Measurements from ENCODE around the gene NDUFB11. TPM values are rescaled to one million over a fixed set of nuclear protein-coding genes. Genes with fewer than 3 reads are reported as not detected.

The NDUFB11 gene
- total RNA-seq, 2 experiments from 2014 or later = 82.9 to 89.8 TPM

DNA sequence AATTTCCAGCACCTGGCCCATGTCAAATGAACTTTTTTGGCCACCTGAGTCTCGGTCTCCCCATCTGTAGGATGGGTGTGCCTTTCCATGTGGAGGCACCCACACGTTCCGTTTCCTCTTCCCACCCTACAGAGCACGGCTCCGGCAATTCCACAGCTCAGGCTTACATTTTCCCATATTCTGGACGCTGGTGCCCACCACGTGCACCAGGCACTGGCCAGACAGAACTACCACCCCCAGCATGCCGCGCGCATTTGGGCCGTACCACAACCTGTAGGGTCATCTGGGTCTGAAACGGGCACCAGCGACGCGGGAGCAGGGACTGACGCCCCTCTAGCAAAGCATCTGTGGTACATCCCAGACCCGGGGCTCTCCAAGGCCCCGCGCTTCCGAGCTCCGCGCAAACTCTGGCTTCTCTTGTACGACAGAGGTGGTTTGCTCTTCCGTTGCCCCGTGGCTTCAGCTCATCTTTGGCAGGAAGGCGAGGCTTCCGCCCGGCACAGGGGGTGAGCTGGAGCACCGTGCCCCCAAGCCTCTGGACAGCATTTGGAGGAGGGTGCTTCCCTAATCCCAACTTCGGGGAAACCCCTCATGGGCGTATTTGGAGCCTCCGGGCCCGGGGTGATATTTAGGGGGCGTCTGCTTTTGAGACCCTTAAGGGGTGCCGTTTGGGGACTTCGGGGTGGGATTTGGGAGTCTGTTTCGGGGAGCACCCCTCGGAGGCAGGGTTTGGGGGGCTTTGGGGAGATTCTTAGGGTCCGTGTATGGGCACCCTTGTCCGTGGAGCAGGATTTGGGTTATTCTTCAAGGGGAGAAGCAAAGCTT is 46.2 kb upstream of the NDUFB11 start:
- Mint-ChIP-seq H3K27me3 (no peaks in the 10 kb centered on the region), H3K4me3 (peak overlapping the region; percentile 91), H3K4me1 (ENCODE audit: low read depth) (peaks cover 34% of the 10 kb centered on the region), H3K36me3 (ENCODE audit: low read depth) (peaks cover 27% of the 10 kb centered on the region), H3K9me3 (no peaks in the 10 kb centered on the region), H3K27ac (peak overlapping the region; percentile 95)
- ChIA-PET CTCF (interaction anchor here (0.9 to 1.6 kb wide), 3 partner anchors 46 to 194 kb away, joined by 3 to 6 read pairs (median 5); partner anchors contain the start of gene RBM10), POLR2A (interaction anchor here (0.7 to 2.4 kb wide), 11 partner anchors 9 to 333 kb away, joined by 3 to 10 read pairs (median 4); partner anchors contain the start of genes NDUFB11 and USP11)
- DNase-seq = peak; percentile 91
- ATAC-seq = peak; percentile 83
- intact Hi-C loops (cut with micrococcal nuclease) = loop anchor here (5.0 kb wide), 1 partner anchor 332 kb away; no protein-coding TSS in a partner anchor
- TF ChIP-seq, protein P1, sequence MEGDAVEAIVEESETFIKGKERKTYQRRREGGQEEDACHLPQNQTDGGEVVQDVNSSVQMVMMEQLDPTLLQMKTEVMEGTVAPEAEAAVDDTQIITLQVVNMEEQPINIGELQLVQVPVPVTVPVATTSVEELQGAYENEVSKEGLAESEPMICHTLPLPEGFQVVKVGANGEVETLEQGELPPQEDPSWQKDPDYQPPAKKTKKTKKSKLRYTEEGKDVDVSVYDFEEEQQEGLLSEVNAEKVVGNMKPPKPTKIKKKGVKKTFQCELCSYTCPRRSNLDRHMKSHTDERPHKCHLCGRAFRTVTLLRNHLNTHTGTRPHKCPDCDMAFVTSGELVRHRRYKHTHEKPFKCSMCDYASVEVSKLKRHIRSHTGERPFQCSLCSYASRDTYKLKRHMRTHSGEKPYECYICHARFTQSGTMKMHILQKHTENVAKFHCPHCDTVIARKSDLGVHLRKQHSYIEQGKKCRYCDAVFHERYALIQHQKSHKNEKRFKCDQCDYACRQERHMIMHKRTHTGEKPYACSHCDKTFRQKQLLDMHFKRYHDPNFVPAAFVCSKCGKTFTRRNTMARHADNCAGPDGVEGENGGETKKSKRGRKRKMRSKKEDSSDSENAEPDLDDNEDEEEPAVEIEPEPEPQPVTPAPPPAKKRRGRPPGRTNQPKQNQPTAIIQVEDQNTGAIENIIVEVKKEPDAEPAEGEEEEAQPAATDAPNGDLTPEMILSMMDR (IDR thresholded peaks at IDR 0.05) = no peak

DNA sequence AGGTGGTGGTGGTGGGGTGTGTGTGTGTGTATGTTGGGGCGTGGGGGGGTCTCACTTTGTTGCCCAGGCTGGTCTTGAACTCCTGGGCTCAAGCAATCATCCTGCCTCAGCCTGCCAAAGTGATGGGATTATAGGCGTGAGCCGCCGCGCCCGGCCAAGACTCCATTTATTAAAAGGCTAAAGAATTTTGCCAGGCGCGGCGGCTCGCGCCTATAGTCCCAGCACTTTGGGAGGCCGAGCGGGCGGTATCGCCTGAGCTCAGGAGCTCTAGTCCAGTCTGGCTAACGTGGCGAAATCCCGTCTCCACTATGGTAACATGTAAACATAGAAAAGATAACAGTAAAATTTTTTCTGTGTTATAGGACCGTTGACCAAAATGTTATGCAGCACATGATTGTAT is 45.4 kb upstream of the NDUFB11 start:
- no peak overlapping the region for H3K27ac Mint-ChIP-seq
- peaks cover 24% of the 10 kb centered on the region for H3K36me3 Mint-ChIP-seq (ENCODE audit: low read depth)
- H3K4me3 Mint-ChIP-seq = no peak overlapping the region
- DNase-seq (no peak), ATAC-seq (no peak)
- H3K4me1 Mint-ChIP-seq (ENCODE audit: low read depth) = peaks cover 29% of the 10 kb centered on the region
- ChIA-PET POLR2A (interaction anchor here (1.0 to 2.4 kb wide), 5 partner anchors 26 to 192 kb away, joined by 4 to 10 read pairs (median 8); partner anchors contain the start of gene USP11), CTCF (interaction anchor here (1.6 kb wide), 1 partner anchor 172 kb away, joined by 3 read pairs; no protein-coding TSS in a partner anchor)
- intact Hi-C loops (cut with micrococcal nuclease) = loop anchor here (5.0 kb wide), 1 partner anchor 332 kb away; no protein-coding TSS in a partner anchor
- TF ChIP-seq, protein P1 (IDR thresholded peaks at IDR 0.05) = no peak
- no peaks in the 10 kb centered on the region for H3K27me3 Mint-ChIP-seq
- no peaks in the 10 kb centered on the region for H3K9me3 Mint-ChIP-seq

DNA sequence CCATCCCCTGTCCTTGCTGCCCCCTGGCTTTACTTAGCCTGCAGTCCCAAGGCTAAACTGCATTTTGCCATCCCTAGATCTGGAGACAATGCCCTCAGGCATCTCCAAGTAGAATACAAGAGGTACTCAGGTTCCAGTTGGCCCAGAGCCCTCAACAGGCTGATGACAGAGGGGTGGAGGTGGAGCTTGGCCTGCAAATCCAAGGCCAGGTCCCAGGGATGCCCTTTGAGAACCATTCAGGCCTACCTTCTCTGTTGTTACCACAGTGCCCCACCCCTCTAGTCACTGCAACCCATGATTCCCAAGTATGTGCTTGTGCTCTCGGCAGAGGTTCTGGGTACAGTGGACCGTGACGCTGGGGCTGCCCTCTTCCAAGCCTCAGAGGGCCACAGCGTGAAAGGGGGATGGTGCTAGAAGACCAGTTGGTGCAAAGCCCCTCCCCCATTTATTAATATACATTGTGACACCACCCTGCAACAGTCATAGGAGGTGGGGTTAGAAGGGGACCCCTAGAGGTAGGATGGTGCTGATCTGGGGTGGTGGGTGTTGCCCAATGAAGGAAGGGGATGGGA is 42.7 kb upstream of the NDUFB11 start:
- TF ChIP-seq, protein P1 (IDR thresholded peaks at IDR 0.05) = no peak
- CTCF ChIA-PET = no interaction called here
- no peak overlapping the region for H3K27ac Mint-ChIP-seq
- no peak overlapping the region for H3K4me3 Mint-ChIP-seq
- POLR2A ChIA-PET = interaction anchor here (2.0 kb wide), 1 partner anchor 10 kb away, joined by 4 read pairs; no protein-coding TSS in a partner anchor
- no peak for ATAC-seq
- no peaks in the 10 kb centered on the region for H3K9me3 Mint-ChIP-seq
- no peak for DNase-seq
- peaks cover 16% of the 10 kb centered on the region for H3K4me1 Mint-ChIP-seq (ENCODE audit: low read depth)
- peaks cover 8% of the 10 kb centered on the region for H3K36me3 Mint-ChIP-seq (ENCODE audit: low read depth)
- no peaks in the 10 kb centered on the region for H3K27me3 Mint-ChIP-seq
- intact Hi-C loops (cut with micrococcal nuclease) = no loop called here

DNA sequence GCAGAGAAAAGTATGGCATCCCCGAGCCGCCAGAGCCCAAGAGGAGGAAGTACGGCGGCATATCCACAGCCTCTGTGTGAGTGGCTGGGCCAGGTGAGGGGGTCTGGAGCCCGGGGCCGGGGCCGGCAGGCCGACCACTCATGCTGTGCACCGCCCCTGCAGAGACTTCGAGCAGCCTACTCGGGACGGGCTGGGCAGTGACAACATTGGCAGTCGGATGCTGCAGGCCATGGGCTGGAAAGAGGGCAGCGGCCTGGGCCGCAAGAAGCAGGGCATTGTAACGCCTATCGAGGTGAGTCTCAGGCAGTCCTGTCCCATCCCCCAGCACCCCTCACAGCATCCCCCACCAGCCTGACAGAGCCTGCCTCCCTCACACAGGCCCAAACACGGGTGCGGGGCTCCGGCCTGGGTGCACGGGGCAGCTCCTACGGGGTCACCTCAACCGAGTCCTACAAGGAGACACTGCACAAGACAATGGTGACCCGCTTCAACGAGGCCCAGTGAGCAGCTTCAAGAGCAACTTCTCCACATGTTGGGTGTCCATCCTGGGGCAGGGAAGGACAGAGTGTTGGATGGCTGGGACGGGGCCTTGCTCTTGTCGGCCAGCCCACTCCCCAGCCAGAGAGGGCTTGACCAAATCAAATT is 41.7 kb upstream of the NDUFB11 start:
- ATAC-seq (no peak), DNase-seq (no peak)
- CTCF ChIA-PET = no interaction called here
- TF ChIP-seq, protein P1 (IDR thresholded peaks at IDR 0.05) = no peak
- intact Hi-C loops (cut with micrococcal nuclease) = no loop called here
- H3K27me3 Mint-ChIP-seq = no peaks in the 10 kb centered on the region
- peaks cover 6% of the 10 kb centered on the region for H3K36me3 Mint-ChIP-seq (ENCODE audit: low read depth)
- no peaks in the 10 kb centered on the region for H3K9me3 Mint-ChIP-seq
- peaks cover 15% of the 10 kb centered on the region for H3K4me1 Mint-ChIP-seq (ENCODE audit: low read depth)
- POLR2A ChIA-PET = no interaction called here
- no peak overlapping the region for H3K4me3 Mint-ChIP-seq
- no peak overlapping the region for H3K27ac Mint-ChIP-seq

All from activated CD8-positive, alpha-beta T cell treated with anti-CD3 and anti-CD28 coated beads for 36 hours (primary cell).